Measurements from ENCODE around the gene TOR2A. TPM values are rescaled to one million over a fixed set of nuclear protein-coding genes. Genes with fewer than 3 reads are reported as not detected.

TOR2A gene
- total RNA-seq, 2 experiments from 2014 or later, result 27.0 to 29.1 TPM

DNA sequence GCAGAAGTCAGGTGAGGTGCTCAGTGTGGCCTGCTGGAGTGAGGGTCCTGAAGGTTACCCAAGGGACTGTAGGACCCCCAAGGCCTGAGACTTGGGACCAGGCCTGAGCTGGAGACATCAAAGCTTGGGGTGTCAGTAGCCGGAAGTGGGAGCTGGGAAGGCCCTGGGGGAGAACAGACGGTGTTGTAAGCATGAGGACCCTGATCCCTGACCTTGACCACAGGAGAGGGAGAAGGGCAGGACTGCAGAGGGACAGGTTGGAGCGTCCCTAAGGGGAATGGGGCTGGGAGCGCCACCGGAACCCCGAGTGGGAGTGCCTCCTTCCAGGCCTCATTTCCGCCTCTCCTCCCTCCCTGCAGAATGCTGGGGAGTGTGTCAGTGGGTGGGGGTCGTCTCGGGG lies 18.7 kb downstream of the TOR2A start:
- Mint-ChIP-seq H3K27ac (peak overlapping the region; percentile 96), H3K4me1 (ENCODE audit: low read depth) (peaks cover 41% of the 10 kb centered on the region), H3K9me3 (ENCODE audit: insufficient read depth) (no peaks in the 10 kb centered on the region), H3K4me3 (peak overlapping the region; percentile 99), H3K36me3 (ENCODE audit: low read depth) (peaks cover 2% of the 10 kb centered on the region), H3K27me3 (ENCODE audit: low read depth) (peaks cover 2% of the 10 kb centered on the region)
- POLR2A ChIA-PET, result interaction anchor here (0.7 to 2.3 kb wide), 3 partner anchors 12 to 265 kb away, joined by 3 to 8 read pairs (median 4); partner anchors contain the start of genes LRSAM1 and RPL12
- CTCF ChIA-PET, result interaction anchor here (1.6 to 3.2 kb wide), 2 partner anchors 18 to 412 kb away, joined by 5 to 35 read pairs; partner anchors contain the start of gene TOR2A
- ATAC-seq, result no peak
- DNase-seq, result no peak

DNA sequence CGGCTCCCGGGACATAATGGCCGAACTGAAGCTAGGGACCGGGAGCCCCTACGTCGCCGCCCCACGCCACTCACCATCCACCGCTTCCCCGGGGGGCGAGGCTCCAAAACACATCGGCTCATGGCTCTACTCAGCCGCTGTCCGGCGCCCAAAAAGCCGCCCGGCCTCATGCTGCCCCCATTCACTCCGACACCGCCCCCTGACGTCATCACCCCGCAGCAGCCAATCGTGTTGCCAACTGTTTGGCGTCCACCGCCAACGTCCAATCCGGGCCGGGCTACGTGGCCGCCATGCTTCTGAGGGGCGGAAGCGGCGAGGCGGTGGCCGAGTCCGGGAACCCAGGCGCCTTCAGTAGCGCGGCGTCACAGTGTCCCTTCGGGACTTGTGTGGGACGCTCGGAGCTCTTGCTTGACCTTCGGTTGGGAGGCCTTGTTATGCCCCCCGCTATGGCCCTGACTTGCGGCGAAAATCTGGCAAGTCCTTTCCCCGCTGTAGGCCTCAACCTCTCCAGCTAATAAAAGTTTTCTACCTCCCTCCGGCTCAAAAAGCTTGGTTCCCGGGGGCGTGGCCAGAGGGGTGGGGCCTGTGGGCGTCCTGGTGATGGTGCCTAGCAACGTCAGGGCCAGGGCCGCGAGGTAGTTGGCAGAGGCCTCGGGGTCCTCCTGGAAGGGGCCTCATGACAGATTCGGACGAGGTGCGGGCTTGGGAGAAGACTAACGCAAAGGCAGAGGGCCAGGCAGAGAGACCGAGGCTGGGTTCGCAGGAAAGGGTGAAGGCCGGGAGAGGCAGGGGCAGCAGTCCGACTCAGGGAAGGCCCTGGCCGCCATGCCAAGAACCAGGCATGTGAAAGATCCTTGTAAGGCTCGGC lies 19.4 kb downstream of the TOR2A start, which contains the start of the genes PTRH1 and TTC16:
Gene PTRH1 (minus strand): TSS at position 194 of the 868 bp plus-strand sequence. CDS start 24 bp downstream, at position 170.
Gene TTC16 (plus strand): TSS at position 610 of the 868 bp plus-strand sequence. CDS start 67 bp downstream, at position 677.
- Mint-ChIP-seq H3K9me3 (ENCODE audit: insufficient read depth) (no peaks in the 10 kb centered on the region), H3K27me3 (ENCODE audit: low read depth) (peaks cover 2% of the 10 kb centered on the region), H3K36me3 (ENCODE audit: low read depth) (peaks cover 2% of the 10 kb centered on the region), H3K4me3 (peak within 1 kb of the TSS; percentile 99), H3K27ac (peak within 1 kb of the TSS; percentile 96), H3K4me1 (ENCODE audit: low read depth) (peaks cover 42% of the 10 kb centered on the region)
- peak; percentile 98 for DNase-seq
- ChIA-PET POLR2A (interaction anchor here (1.1 to 2.3 kb wide), 3 partner anchors 11 to 264 kb away, joined by 3 to 8 read pairs (median 4); partner anchors contain the start of genes LRSAM1, RPL12 and TOR2A), CTCF (interaction anchor here (0.8 to 3.2 kb wide), 4 partner anchors 19 to 413 kb away, joined by 4 to 35 read pairs (median 4); partner anchors contain the start of gene TOR2A)
- peak; percentile 95 for ATAC-seq

DNA sequence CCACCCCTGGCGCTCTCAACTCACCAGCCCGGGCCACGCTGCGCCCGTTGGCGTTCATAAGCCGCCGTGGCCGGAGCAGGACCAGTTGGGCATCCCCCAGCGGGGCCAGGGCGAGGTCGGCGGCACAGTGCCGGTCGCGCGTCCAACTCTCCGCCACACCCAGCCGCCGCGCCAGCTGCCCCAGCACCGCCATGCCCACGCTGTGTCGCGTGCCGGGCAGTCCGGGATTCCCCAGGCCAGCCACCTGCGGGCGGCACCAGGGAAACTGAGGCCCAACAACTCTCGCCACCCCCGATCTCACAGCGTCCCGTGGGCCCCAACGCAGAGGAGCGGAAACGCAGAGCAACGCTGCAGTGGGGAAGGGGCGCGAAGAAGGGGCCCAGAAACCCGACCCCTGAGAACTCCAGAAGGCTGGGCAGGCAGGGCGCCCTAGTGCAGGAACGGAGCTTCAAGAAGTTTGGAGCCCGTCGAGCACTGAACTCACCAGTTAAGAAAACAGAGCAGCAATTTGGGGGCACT lies 20.1 kb downstream of the TOR2A start:
- ChIA-PET CTCF (interaction anchor here (0.8 to 3.2 kb wide), 4 partner anchors 20 to 413 kb away, joined by 4 to 35 read pairs (median 4); partner anchors contain the start of gene TOR2A), POLR2A (interaction anchor here (1.1 to 2.3 kb wide), 3 partner anchors 10 to 264 kb away, joined by 3 to 8 read pairs (median 4); partner anchors contain the start of genes LRSAM1, RPL12 and TOR2A)
- Mint-ChIP-seq H3K27me3 (ENCODE audit: low read depth) (peaks cover 2% of the 10 kb centered on the region), H3K4me1 (ENCODE audit: low read depth) (peaks cover 43% of the 10 kb centered on the region), H3K4me3 (peak overlapping the region; percentile 99), H3K9me3 (ENCODE audit: insufficient read depth) (no peaks in the 10 kb centered on the region), H3K36me3 (ENCODE audit: low read depth) (peaks cover 2% of the 10 kb centered on the region), H3K27ac (peak overlapping the region; percentile 96)
- ATAC-seq (peak; percentile 7), DNase-seq (no peak)

DNA sequence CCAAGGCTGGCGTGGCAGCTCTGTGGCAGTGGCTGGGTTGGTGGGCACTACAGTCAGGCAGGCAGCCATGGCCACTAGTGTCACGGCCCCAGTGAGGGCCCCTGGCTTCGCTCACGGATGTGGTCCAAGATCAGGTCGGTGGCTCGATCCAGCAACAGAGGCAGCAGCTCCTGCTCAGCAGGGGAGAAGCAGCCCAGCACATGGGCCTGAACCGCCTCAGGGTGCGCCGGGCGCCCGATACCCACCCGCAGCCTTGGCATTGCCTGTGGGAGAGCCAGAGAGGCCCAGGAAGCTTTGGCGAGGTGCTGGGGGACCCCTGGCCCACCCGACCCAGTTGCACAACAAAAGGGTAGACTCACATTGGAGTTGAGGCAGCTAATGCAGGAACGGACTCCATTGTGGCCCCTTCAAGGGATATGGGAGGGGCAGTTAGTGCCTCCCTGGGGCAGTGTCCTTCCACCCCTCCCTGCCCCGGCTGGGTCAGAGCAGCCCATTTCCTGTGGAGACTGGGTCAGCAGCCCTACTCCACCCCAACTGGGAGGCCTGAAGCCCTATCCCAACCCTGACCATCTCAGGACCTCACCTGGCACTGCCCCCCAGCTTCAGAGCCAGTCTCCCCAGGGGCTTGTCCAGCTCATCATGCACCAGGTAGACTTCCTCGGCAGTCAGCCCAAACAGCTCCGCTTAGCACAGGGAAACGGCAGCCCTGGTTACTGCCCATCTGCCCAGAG lies 20.9 kb downstream of the TOR2A start:
- Mint-ChIP-seq H3K9me3 (ENCODE audit: insufficient read depth) (no peaks in the 10 kb centered on the region), H3K27ac (peak overlapping the region; percentile 70), H3K27me3 (ENCODE audit: low read depth) (peaks cover 2% of the 10 kb centered on the region), H3K4me1 (ENCODE audit: low read depth) (peaks cover 35% of the 10 kb centered on the region), H3K4me3 (peak overlapping the region; percentile 72), H3K36me3 (ENCODE audit: low read depth) (peaks cover 3% of the 10 kb centered on the region)
- ChIA-PET CTCF (interaction anchor here (0.8 to 3.2 kb wide), 2 partner anchors 21 to 188 kb away, joined by 3 to 35 read pairs; partner anchors contain the start of gene TOR2A), POLR2A (interaction anchor here (1.5 to 2.3 kb wide), 2 partner anchors 9 to 21 kb away, joined by 3 to 8 read pairs; partner anchors contain the start of gene TOR2A)
- DNase-seq, result no peak
- no peak for ATAC-seq

DNA sequence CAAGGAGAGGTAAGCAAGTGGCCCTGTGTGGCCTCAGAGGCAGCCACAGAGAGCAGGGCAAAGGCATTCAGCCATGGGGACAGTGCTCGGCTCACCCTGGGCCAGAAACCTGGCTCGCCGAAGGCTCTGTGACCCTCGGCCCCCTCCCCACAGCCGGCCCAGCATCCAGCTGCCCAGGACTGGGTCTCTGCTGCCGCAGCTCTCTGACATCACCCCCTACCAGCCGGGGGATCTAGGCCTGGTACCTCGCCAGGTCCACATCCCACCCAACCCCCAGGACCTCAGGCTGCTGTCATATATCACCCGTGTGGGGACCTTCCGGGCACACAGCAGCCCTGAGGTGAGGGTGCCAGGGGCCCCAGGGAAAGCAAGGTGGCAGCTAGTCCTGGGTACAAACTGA lies 22.2 kb downstream of the TOR2A start:
- H3K4me1 Mint-ChIP-seq (ENCODE audit: low read depth), result peaks cover 34% of the 10 kb centered on the region
- ChIA-PET POLR2A (interaction anchor here (0.6 kb wide), 1 partner anchor 93 kb away, joined by 3 read pairs; no protein-coding TSS in a partner anchor), CTCF (interaction anchor here (2.5 kb wide), 1 partner anchor 21 kb away, joined by 14 read pairs; the partner anchor contains the start of gene TOR2A)
- H3K9me3 Mint-ChIP-seq (ENCODE audit: insufficient read depth), result no peaks in the 10 kb centered on the region
- no peak overlapping the region for H3K27ac Mint-ChIP-seq
- no peak overlapping the region for H3K4me3 Mint-ChIP-seq
- ATAC-seq (no peak), DNase-seq (no peak)
- H3K36me3 Mint-ChIP-seq (ENCODE audit: low read depth), result peaks cover 5% of the 10 kb centered on the region
- peaks cover 2% of the 10 kb centered on the region for H3K27me3 Mint-ChIP-seq (ENCODE audit: low read depth)

DNA sequence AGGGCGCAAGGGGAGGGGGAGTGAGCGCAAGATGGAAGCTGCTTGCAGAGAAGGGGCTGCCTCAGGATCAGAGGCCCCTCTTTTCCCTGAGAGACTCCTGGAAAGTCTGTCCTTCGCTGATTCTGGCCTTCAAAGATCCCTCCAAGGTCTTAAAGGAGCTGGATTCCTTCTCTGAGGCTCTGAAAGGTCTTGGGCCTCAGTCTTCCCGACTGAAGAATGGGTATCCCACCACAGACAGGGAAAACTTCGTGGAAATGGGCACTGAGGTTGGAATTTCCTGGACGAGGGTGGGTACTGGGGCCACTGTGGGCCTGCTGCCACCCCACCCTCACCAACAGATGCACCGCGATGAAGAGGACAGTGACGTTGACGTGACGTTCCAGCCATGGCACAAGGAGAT lies 22.7 kb downstream of the TOR2A start:
- H3K36me3 Mint-ChIP-seq (ENCODE audit: low read depth), result peaks cover 5% of the 10 kb centered on the region
- DNase-seq, result no peak
- no peak overlapping the region for H3K27ac Mint-ChIP-seq
- peaks cover 39% of the 10 kb centered on the region for H3K4me1 Mint-ChIP-seq (ENCODE audit: low read depth)
- H3K4me3 Mint-ChIP-seq, result no peak overlapping the region
- ATAC-seq, result no peak
- CTCF ChIA-PET, result interaction anchor here (2.5 kb wide), 1 partner anchor 22 kb away, joined by 14 read pairs; the partner anchor contains the start of gene TOR2A
- no peaks in the 10 kb centered on the region for H3K9me3 Mint-ChIP-seq (ENCODE audit: insufficient read depth)
- POLR2A ChIA-PET, result interaction anchor here (0.6 kb wide), 1 partner anchor 93 kb away, joined by 3 read pairs; no protein-coding TSS in a partner anchor
- H3K27me3 Mint-ChIP-seq (ENCODE audit: low read depth), result peaks cover 2% of the 10 kb centered on the region

DNA sequence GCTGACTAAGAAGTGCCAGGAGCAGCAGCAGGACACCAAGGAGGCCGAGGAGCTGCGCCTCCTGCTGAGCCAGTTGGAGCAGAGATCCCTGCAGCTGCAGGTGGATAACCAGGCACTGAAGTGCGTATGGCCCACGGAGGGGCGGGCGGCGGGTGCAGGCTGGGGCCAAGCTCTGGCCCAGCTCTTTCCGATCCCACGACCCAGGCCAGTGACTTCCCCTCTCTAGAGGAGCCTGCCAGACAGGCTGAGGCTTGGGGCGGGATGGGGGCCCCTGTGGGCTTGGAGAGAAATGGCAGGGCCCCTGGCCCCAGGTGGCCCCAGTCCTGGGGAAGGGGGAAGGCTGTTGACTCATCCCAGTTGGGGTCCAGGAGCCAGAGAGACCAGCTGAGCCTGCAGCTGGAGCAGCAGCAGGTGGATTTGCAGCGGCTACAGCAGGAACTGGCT lies 23.2 kb downstream of the TOR2A start:
- DNase-seq (no peak), ATAC-seq (no peak)
- H3K27me3 Mint-ChIP-seq (ENCODE audit: low read depth), result peaks cover 2% of the 10 kb centered on the region
- ChIA-PET CTCF (interaction anchor here (1.0 to 2.5 kb wide), 2 partner anchors 22 to 121 kb away, joined by 4 to 14 read pairs; partner anchors contain the start of gene TOR2A), POLR2A (interaction anchor here (0.9 kb wide), 1 partner anchor 127 kb away, joined by 3 read pairs; no protein-coding TSS in a partner anchor)
- peaks cover 5% of the 10 kb centered on the region for H3K36me3 Mint-ChIP-seq (ENCODE audit: low read depth)
- H3K4me3 Mint-ChIP-seq, result no peak overlapping the region
- H3K9me3 Mint-ChIP-seq (ENCODE audit: insufficient read depth), result no peaks in the 10 kb centered on the region
- no peak overlapping the region for H3K27ac Mint-ChIP-seq
- H3K4me1 Mint-ChIP-seq (ENCODE audit: low read depth), result peaks cover 43% of the 10 kb centered on the region

DNA sequence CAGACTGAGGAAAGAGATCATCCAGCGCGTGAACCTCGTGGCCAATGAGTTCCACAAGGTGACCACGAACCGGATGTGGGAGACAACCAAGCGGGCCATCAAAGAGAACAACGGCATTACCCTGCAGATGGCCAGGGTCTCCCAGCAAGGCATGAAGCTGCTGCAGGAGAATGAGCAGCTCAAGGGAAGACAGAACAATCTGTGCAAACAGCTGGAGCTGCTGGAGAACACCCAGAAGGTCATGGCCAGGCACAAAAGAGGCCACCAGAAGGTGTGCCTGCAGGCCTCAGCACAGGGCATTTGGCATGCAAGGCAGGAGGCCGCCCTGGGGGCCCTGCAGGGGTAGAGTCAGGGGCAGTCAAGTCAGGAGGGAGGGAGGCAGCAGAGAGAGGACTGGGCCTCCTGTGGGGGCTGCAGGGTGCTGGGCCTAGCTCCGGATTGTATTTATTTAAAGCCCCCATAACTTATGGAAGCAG lies 23.8 kb downstream of the TOR2A start:
- ChIA-PET POLR2A (interaction anchor here (0.9 kb wide), 1 partner anchor 126 kb away, joined by 3 read pairs; no protein-coding TSS in a partner anchor), CTCF (interaction anchor here (0.6 to 2.5 kb wide), 3 partner anchors 23 to 158 kb away, joined by 3 to 14 read pairs (median 4); partner anchors contain the start of gene TOR2A)
- Mint-ChIP-seq H3K4me1 (ENCODE audit: low read depth) (peaks cover 42% of the 10 kb centered on the region), H3K27ac (no peak overlapping the region), H3K27me3 (ENCODE audit: low read depth) (peaks cover 2% of the 10 kb centered on the region), H3K36me3 (ENCODE audit: low read depth) (peaks cover 5% of the 10 kb centered on the region), H3K4me3 (no peak overlapping the region), H3K9me3 (ENCODE audit: insufficient read depth) (no peaks in the 10 kb centered on the region)
- DNase-seq (peak; percentile 49), ATAC-seq (no peak)

DNA sequence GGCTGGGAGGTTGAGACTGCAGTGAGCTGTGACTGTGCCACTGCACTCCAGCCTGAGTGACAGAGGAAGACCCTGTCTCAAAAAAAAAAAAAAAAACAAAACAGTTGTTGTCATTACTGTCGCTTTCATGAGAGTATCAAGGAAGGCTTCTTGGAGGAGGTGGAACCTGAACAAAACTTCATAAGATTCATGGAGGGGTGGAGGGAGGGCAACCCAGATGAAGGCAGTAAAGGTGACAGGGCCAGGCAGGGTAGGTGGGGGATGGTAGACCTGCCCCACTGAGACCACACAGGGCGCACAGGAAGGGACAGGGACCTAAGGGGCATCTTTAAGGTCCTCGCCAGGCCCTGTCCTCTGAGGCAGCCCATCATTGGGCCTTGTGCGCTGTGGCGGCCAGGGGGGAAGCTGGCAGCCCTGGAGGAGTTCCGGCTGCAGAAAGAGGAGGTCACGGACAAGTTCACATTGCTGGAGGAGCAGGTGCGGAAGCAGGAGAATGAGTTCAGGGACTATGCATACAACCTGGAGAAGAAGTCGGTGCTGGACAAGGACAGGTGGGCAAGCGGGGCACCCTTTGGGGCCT lies 24.8 kb downstream of the TOR2A start:
- Mint-ChIP-seq H3K27me3 (ENCODE audit: low read depth) (peaks cover 2% of the 10 kb centered on the region), H3K4me1 (ENCODE audit: low read depth) (peaks cover 34% of the 10 kb centered on the region), H3K9me3 (ENCODE audit: insufficient read depth) (no peaks in the 10 kb centered on the region), H3K36me3 (ENCODE audit: low read depth) (peaks cover 3% of the 10 kb centered on the region), H3K4me3 (no peak overlapping the region), H3K27ac (no peak overlapping the region)
- no peak for ATAC-seq
- POLR2A ChIA-PET, result no interaction called here
- DNase-seq, result no peak
- CTCF ChIA-PET, result interaction anchor here (1.2 to 2.5 kb wide), 3 partner anchors 23 to 212 kb away, joined by 3 to 14 read pairs (median 3); partner anchors contain the start of gene TOR2A

DNA sequence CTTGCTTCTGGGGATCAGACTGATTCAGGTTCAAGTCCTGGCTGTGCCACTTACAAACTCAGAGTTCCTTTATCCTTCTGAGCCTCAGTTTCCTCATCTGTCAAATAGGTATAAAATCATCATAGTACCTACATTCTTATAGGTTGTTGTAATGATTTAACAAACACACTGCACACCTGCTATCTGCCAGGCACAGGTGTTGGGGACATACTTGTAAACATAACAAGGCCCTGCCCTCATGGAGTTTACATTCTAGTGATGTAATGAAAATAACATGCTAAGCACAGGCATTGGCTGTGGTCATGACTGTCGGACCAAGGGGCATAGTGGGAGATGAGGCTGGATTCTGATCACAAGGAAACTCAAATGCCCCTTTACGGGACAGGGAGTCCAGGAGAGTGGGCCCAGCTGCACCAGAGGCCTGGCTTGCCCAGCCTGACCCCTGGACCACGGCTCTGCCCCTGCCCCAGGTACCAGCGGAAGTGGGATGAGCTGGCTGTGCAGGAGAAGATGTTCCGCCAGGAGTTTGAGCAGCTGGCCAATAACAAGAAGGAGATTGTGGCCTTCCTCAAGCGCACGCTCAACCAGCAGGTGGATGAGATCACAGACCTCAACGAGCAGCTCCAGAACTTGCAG lies 26.0 kb downstream of the TOR2A start:
- peak overlapping the region; percentile 25 for H3K27ac Mint-ChIP-seq
- H3K36me3 Mint-ChIP-seq (ENCODE audit: low read depth), result peaks cover 3% of the 10 kb centered on the region
- no peaks in the 10 kb centered on the region for H3K27me3 Mint-ChIP-seq (ENCODE audit: low read depth)
- DNase-seq, result no peak
- H3K4me3 Mint-ChIP-seq, result no peak overlapping the region
- H3K9me3 Mint-ChIP-seq (ENCODE audit: insufficient read depth), result no peaks in the 10 kb centered on the region
- no peak for ATAC-seq
- ChIA-PET CTCF (interaction anchor here (1.2 to 1.3 kb wide), 3 partner anchors 22 to 213 kb away, joined by 3 to 5 read pairs (median 3); partner anchors contain the start of gene TOR2A), POLR2A (interaction anchor here (1.5 kb wide), 1 partner anchor 258 kb away, joined by 5 read pairs; no protein-coding TSS in a partner anchor)
- peaks cover 29% of the 10 kb centered on the region for H3K4me1 Mint-ChIP-seq (ENCODE audit: low read depth)
